Measurements from ENCODE around the gene CEP128.
A peak's percentile ranks its signal among the peaks of the same experiment; 100 is the strongest.

CEP128 gene

DNA sequence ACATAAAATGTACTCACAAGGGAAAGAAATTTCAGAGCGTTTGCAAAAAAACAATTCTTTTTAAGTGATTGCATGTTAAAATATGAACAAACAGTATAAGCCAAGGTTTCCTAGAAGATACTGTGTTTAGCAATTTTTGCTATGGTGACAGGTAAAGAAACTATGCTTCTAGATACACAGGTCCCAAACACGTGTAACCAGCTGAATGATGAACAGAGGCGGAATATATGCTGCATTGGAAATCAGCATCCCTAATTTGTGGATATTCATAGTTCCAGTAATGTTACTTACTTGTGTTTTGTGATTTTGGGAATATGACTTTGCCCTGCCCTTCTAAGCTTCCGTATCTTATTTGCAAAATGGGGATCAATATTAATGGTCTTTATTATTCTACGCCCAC lies 403.9 kb downstream of the CEP128 start:
- DNase-seq = no peak

DNA sequence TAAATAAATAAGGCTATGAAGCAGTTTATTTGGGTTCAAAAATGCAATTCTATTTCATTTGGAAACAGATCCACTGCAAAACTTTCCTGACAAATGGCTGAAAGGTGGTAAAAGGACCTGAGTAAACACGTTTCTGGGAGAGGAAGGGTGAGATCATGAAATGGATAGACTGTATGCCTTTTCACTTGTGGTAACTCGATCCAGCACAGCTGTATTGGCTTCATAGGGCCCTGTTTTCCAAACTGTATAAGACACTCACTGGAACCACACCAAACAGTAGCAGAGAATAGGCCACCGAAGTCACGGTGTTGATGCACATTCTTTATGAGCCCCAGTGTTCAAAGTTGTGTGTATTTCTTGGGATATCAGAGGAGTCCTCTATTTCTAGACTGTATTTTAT lies 405.1 kb downstream of the CEP128 start:
- no peak for DNase-seq

DNA sequence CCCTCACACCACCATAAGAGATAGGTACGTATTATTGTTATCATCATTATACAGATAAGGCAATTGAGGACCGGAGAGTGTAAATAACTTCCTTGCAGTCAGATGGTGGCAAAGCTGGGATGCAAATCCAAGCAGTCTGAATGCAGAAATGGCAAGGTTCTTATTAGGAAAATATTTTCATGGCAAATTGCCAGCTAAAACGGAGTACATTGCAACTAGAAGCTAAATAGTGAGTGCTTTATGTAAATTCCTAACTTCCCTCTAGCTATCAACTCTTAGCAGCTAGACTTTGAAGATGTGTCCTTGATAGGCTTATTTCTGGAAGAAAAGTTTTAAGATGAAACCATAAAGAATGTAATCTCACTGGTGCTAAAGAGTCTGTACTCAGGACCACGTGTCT lies 406.4 kb downstream of the CEP128 start:
- DNase-seq = no peak

DNA sequence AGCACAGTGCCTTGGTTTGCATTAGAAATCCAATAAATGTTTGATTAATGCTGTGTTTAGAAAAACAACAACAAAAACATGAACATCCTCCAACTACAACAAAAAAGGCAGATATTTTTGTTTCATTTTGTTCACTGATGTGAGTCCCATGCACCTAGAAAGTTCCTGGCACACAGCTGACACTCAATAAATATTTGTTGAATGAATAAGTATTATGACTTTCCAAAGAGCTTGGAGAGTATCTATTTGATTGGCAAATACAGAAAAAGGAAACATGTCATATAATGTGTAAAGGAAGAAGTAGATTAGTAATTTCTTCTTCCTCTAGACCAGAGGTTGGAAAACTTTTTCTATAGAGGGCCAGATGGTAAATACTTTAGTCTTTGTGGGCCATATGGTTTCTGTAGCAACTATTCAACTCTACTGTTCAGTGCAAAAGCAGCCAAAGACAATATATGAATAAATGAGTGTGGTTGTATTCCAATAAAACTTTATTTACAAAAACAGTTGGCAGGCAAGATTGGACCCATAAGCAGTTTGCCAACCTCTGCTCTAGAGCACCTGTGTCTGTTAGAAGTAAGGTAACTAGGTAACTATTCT lies 417.9 kb downstream of the CEP128 start:
- DNase-seq = no peak

DNA sequence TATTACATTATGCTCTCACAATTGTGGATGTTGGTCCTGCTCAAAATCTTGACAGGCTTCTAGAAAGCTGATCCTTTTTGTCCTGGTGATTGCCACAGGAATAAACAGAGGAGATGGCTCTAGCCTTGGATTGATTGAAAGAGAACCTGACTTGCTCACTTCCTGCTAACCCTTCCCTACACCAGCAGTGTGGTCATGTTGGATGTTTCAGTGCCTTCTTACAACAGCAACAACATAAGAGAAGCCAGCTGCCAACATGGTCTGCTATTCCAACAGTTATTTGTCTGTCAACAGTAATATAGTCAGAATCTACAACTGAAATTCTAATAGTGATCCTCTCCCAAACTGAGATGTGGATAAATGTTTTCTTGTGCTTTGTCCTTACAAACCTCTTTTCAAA lies 418.6 kb downstream of the CEP128 start:
- DNase-seq = no peak

DNA sequence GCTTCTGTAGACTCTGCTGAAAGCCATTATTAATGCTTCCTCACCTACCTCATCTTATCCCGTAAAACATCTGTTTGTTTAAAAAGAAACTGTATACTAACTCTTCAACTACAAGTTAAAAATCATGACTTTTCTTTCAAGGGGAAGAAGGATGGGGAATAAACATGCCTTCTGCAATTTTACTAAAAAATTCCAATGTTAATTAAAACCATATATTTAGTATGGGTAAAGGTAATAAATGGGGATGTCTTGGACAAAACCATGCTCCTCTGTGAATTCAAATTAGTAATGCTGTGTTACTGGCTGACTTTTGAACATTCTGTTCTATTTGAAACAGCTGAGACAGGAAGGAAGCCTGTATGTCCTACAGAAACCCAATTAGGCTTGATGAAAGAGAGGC lies 419.1 kb downstream of the CEP128 start:
- no peak for DNase-seq

DNA sequence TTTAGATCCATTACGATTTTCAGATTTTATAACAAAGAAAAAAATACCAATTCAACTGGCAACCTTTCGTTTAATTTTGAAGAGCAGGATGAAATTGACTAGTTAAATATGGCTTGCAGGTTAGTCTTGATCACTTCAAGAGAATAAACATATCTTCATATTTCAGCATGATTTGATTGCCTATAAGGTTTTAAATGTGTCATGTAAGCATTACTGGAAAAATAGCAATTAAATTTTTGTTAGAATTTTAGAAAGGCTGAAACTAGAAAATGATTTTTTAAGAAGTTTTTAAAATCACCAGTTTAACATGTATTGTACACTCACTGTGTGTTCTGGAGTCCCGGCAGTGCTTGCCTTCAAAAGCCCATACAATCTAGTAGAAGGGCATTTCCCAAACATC lies 420.1 kb downstream of the CEP128 start:
- DNase-seq = no peak

DNA sequence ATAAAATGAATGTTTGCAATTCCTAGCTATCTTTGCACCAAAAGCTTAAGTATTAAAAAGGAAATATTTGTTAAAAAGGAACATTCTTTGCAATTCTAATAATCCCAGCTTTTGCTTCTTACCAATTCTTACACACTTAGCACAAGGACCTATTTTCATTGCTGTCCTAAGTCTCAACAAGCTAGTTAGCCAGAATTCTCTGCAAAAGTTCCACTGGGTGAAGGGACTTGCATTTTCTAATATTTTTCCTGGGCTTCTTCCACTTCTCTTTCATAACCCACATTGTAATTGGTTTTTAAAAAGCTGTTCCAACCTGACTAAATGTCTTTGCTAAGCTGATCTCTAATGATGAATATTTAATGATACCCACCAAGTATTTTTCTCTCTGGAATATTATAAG lies 422.5 kb downstream of the CEP128 start:
- DNase-seq = no peak

DNA sequence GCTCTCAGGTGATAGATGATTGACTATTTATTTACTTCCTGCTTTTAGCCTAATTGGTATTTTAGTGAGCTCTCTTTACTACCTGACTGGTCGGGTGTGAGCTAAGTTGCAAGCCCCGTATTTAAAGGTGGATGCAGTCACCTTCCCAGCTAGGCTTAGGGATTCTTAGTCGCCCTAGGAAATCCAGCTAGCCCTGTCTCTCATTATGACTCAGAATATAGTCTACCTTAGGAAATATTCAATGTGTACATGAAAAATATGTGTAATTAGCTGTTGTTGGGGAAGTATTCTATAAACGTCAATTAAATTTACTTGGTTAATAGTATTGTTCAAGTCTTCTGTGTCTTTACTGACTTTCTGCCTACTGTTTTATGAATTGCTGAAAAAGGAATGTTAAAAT lies 423.4 kb downstream of the CEP128 start:
- no peak for DNase-seq

DNA sequence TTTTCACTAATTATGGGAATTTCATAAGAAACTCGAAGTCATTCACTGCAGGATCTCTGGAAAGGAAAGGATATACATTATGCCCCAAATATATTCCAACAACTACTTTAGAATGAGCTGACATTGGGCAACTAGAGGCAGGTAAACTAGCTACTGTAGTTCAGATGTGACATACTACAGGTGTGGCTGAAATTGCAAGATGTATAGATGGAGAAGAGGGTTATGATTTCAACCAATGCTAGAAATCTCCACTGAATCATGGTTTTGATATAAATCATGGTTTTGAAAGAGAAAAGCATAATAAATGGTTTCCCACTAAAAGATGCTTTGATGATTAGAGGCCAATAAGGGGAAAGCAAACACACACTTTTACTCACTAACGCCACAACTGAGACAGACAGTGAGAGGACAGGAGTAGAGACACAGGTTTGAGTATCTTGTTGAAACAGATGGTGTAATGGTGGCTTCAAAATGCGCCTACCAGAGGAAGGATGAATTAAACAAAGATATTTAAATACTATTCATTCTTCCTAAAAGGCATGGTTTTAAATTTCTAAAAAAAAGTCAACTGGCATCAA lies 434.2 kb downstream of the CEP128 start:
- no peak for DNase-seq

DNA sequence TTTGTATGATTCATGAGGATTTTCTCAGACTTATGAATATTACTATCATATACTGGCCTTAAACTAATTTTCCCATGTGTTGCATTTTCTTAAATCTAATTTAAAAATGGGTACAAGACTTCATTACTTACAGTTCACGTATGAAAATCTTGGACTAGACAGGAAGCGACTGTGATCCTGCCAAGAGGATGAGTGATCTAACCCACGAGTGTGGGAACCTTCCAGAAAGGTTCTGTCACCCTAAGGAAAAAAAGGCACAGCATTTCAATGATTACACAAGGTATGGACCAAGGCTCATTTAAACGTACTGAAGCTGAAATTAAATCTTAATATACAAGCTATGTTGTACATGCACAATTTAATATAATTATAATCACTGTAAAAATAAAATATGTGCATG lies 436.8 kb downstream of the CEP128 start:
- no peak for DNase-seq

DNA sequence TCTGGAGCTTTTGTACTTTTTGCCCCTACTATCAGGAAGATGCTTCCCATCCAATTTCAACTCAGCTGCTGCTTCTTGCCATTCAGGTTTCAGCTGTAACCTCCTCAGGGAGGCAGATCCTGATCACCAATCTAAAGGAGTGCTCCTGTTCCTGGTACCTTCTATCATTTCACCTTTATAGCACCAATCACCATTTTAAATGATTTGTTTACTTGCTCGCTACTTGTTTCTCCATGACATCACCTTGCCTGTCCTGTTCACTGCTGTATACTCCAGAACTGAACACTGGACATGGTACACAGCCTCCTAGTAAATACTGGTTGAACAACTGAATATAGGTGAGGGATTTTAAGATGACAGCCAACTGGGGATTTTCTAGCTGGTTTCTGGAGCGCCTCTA lies 443.0 kb downstream of the CEP128 start:
- DNase-seq = no peak

DNA sequence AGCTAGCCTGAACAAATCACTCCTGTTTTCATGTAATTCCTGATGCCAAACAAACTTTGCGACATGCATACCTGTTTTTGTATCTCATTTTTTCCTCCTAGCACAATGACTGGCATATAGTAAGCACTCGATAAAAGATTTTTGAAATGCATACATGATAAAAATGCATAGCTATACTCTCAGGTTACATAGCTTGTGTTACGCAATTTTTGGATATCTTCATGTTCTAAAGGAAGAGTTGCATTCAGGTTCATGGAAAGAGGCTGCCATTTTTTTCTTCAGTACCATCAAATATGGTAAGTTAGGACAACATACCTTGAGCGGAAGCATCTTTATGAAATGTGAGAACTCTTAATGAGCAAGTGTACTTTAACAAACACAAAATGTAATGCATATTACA lies 445.4 kb downstream of the CEP128 start:
- DNase-seq = no peak

DNA sequence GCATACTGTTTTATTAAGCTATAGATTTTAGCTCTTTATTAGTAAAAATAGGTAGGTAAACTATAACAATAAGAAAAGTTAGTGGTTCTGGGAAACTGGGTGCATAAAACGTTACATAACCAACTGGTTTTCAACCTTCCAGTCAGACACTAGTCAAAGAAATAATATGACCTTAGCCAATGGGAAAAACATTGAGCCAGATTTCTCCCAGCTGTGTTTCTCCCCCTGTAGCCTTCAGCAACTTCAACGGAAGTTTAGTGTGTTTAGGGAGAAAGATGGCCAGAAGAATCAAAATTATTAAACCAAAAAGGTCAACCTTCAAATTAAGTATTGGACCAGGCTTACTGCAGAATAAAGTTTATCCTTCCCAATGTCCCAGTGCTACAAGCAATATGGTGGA lies 446.8 kb downstream of the CEP128 start:
- DNase-seq = no peak

DNA sequence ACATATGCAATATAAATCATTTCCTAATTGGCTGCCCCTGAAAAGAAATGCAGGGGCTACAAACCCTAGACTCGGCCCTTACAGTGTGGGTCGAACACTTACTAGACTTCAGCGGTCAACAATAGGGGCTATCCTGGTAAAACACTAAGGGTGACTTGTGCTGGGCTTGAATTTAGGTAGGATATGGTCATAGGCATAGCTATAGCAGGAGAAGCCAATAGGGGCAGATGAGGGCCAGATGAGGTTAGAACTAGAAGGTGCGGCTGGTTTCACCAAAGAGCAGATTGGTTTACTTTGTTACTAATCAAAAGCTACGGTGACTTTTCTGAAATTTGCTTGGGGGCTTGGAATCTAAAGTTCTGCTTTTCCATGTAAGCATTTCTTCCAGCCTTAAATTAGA lies 447.9 kb downstream of the CEP128 start:
- peak; percentile 6 to 19 (median 19) for DNase-seq

DNA sequence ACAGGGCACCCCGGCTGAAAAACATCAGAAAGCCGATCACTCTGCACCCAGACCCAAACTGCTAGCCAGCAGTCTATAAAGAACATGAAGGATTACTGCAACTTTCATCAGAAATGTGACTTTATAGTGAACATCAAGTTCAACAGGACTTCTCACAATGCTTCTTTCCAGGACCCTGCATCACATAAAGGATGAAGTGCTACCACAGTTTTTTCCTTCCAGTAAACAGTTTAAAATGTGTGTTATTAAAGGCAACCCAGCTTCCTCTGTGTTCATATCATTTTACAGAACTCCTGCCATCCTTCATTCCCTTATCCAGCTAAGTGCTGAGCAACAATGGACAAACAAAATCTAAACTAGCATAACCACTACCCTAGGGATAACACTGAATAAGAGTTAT lies 449.9 kb downstream of the CEP128 start:
- DNase-seq = no peak

DNA sequence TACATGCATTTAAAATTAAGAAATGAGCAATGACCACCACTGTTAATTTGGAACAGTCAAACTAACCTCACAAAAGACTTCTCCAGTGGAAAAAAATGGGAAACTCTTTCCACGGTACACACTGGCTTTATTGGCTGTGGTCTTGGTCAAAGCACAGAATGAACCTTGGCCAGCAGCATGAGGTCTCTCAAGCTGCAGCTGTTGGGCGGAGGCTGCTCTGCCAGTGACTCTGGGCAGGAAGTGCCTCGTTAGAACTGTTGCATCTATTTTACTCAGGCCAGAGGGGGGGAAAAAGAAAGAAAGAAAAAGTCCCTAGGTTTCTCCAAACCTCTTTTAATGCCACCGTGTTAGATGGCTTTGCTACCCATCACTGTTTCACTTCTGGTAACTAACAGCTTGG lies 450.4 kb downstream of the CEP128 start:
- DNase-seq = no peak

DNA sequence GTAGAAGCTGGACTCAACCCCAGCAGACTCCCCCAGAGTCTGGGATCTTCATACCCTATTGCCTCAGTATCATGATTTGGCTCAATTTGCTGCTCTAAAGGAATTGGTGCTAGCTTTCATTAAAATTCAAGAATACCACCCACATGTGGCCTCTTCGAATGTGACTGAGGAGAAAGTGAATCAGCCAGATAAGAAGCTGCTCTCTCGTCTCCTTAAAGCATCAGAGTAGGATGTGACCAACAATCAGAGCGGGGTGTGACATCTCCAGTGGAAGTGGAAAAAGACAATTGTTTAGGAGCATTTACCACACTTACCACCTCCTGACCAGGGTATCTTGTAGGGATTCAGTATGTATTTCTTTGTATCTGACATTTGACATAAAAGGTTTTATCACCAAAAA lies 452.0 kb downstream of the CEP128 start:
- no peak for DNase-seq

DNA sequence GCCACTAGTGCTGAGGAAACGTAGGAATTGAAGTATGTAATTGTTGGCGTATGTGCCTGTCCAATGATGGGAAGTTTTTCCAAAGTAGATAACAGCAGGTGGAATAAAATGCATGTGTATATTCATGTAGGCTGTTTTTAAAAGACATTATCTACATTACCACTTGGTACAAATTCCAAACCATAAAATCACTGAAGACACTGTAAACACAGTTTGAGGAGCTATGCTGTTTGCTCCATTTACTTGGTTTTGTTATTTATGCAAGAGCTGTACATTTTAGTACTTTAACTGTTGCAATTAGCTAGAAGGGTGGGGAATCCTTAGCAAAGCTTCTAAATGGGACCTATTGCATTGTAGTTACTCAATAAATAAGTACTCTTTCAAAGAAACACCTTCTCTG lies 455.8 kb downstream of the CEP128 start:
- DNase-seq = no peak

DNA sequence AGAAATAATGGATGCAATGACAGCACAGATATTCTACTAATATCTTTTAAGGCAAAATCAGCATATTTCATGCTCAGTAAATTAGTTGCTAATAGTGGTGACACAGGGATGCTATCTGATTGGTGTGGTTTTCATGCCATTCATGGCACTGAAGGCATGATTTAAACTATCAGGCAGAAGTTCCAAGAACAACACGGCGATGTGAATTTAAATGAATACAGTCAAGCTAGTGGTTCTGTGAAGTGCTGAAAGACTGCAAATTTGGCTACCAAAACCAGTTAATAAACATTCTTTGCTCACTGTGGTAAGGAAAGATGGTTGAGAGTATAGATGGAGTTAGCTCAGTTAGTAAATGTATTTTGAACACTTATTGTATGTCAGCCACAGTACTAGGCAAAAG lies 458.2 kb downstream of the CEP128 start:
- no peak for DNase-seq

DNA sequence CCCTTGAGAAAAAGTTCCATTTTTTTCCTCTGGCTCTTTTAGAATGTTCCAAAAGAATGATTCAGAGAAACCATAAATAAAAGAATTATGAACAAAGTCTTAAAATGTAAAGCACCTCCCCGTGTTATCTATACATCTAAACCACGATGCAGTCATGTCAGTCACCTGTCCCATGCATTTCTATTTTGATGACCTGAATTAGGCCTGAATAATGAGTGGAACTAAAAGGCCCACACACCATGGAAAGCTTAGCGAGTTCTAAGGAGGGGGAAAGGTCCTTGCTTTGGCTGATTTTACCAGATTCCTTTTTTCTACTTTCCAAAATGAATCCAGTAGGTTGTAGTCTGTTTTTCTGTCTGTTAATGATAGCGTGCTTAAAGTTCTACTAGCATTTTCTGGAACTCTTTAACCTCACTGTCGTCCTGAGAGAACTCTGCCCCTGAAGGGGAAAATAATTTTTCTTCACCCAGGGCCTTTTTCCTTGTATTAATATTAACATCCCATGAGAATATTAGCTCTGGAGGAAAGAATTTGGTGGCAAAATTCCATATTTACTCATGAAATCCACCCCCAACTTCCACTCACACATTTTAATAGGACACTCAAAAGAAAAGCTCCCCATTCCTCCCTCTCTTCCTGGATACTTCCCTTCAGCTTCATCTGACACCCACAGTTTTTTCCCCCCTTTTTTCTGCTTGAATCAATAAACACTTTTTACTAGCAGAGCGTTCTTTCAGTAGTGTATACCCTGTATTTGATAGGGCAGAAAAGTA lies 464.0 kb downstream of the CEP128 start:
- DNase-seq = no peak

DNA sequence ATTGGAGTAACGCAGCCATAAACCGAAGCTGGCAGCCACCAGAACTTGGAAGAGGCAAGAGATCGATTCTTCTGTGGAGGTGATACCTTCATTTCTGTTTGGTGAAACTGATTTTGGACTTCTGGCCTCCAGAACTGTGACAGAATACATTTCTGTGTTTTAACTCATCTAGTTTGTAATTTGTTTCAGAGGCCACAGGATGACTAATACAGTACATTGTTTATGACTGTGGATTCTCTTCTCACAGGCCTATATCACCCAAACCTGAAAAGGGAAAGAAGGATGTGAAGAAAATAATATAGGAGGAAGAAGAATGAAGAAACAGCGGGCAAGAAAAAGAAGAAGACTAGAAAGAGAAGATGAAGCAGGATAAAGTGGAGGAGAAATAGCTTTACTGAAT lies 466.5 kb downstream of the CEP128 start:
- no peak for DNase-seq

DNA sequence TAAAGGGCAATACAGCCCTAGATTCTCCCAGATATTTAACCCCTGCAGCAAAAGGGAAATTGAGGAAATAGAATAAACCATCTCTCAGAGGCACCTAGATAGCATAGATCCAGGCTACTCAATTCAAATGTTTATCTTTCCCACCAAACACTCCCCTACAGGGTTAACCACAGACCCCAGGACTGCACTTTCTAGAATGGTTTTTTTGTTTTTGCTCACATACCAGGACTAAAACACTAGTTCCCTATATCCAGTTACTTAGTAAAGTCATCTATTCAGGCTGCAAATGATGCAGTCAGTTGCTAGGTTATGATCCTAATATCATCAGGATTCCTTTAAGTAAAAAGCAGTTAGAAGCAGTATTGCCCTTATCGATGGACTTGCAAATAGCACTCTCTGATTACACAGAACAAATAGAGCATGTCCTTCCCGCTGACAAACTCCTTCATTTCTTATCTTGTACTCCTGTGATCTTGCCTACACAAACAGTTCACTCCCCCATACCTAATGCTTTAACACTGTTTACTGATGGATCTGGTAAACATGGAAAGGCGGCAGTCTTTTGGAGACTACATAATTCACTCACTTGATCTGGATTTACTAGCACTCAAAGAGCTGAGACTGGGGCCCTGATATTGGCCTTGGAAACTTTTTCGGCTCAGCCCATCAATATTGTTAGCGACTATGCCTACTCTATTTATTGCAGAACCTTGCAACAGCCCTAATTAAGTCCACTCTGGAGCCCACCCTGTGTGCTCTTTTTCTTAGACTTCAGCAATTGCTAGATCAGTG lies 473.0 kb downstream of the CEP128 start:
- DNase-seq = no peak

Measured in suppressor macrophage treated with lipopolysaccharide for 1 hour (primary cell).